GM19099 (cell line): Measurements from ENCODE around the gene LYPD1.

Experiments
- POLR2A ChIP-seq: IDR thresholded peaks from 3 replicates; pipeline ENCODE4 v1.6.1; 2011; ENCODE audit warnings: low read depth; ENCODE audit not compliant: insufficient read length; ENCODE audit errors: extremely low read depth

Gene LYPD1

GRCh38 chr2:132671151-132671835 lies 1.3 kb upstream of the LYPD1 start:
- TF ChIP-seq POLR2A, result no peak

GRCh38 chr2:132670496-132671150 lies 618 bp upstream of the LYPD1 start:
- TF ChIP-seq POLR2A, result no peak

GRCh38 chr2:132668987-132669907 lies 758 bp downstream of the LYPD1 start:
- no peak for TF ChIP-seq POLR2A

GRCh38 chr2:132668189-132668823 lies 1.7 kb downstream of the LYPD1 start:
- no peak for TF ChIP-seq POLR2A

- no peak for TF ChIP-seq POLR2A
Measured at GRCh38 chr2:132667706-132668105, 2.3 kb downstream of the LYPD1 start.

- no peak for TF ChIP-seq POLR2A
Measured at GRCh38 chr2:132665401-132666140, 4.4 kb downstream of the LYPD1 start.

- TF ChIP-seq POLR2A, result no peak
Measured at GRCh38 chr2:132664096-132664495, 5.9 kb downstream of the LYPD1 start.

- no peak for TF ChIP-seq POLR2A
Measured at GRCh38 chr2:132662732-132663131, 7.3 kb downstream of the LYPD1 start.

GRCh38 chr2:132659331-132659730 lies 10.7 kb downstream of the LYPD1 start:
- no peak for TF ChIP-seq POLR2A

- TF ChIP-seq POLR2A, result no peak
Measured at GRCh38 chr2:132656266-132656975, 13.6 kb downstream of the LYPD1 start.

- TF ChIP-seq POLR2A, result no peak
Measured at GRCh38 chr2:132654968-132655367, 15.0 kb downstream of the LYPD1 start.

- TF ChIP-seq POLR2A, result no peak
Measured at GRCh38 chr2:132654335-132654734, 15.7 kb downstream of the LYPD1 start.

GRCh38 chr2:132652474-132652873 lies 17.5 kb downstream of the LYPD1 start:
- TF ChIP-seq POLR2A, result no peak
